AG09309 (cell line): ENCODE measurements around the gene TMEM151A.
A peak's percentile ranks its signal among the peaks of the same experiment; 100 is the strongest.

ENCODE experiments used
- DNase-seq: peaks from one replicate; pipeline ENCODE4 v3.0.0-alpha.2; 2010; ENCODE audit warnings: low read depth
- H3K4me3 ChIP-seq: 2 replicates; pipeline ENCODE4 v1.5.1; 2011; ENCODE audit warnings: mild to moderate bottlenecking, low read depth, low read length, moderate library complexity; ENCODE audit not compliant: control insufficient read depth
- TF ChIP-seq, protein P1 (sequence below): IDR thresholded peaks from 2 replicates; pipeline ENCODE4 v1.5.1; 2011; ENCODE audit warnings: mild to moderate bottlenecking, low read depth, low read length, inconsistent platforms; ENCODE audit not compliant: insufficient read depth, control insufficient read depth; ENCODE audit errors: missing control alignments

TMEM151A gene

DNA sequence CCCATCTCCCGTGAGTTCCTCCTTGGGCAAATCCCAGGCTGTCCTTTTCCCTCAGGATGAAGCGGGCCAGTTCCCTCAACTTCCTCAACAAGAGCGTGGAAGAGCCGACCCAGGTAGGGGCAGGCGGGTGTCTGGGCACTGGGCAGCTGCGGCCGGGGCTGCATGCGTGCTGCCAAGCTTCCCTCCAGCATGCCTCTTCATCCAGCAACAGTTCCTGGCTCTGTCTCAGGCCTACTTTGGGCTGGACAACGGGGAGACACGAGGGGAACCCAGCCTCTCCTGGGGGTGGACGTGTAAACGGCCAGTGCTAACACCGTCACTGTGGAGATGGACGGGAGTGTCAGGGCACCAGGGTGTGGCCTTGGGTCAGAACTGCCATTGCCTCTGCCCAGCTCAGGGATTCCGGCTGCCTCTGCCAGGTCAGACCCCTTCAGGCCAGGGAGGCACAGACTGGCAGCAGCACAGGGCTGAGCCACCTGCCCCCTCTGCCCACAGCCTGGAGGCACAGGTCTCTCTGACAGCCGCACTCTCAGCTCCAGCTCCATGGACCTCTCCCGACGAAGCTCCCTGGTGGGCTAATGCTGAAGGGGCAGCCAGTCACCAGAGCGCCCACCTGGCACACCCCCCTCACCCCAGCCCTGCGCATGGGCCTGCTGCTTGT lies 25.2 kb upstream of the TMEM151A start:
- TF ChIP-seq, protein P1, sequence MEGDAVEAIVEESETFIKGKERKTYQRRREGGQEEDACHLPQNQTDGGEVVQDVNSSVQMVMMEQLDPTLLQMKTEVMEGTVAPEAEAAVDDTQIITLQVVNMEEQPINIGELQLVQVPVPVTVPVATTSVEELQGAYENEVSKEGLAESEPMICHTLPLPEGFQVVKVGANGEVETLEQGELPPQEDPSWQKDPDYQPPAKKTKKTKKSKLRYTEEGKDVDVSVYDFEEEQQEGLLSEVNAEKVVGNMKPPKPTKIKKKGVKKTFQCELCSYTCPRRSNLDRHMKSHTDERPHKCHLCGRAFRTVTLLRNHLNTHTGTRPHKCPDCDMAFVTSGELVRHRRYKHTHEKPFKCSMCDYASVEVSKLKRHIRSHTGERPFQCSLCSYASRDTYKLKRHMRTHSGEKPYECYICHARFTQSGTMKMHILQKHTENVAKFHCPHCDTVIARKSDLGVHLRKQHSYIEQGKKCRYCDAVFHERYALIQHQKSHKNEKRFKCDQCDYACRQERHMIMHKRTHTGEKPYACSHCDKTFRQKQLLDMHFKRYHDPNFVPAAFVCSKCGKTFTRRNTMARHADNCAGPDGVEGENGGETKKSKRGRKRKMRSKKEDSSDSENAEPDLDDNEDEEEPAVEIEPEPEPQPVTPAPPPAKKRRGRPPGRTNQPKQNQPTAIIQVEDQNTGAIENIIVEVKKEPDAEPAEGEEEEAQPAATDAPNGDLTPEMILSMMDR: no peak
- DNase-seq: no peak
- H3K4me3 ChIP-seq: peak overlapping the region; percentile 67; the same call in 1 of the 2 replicates

DNA sequence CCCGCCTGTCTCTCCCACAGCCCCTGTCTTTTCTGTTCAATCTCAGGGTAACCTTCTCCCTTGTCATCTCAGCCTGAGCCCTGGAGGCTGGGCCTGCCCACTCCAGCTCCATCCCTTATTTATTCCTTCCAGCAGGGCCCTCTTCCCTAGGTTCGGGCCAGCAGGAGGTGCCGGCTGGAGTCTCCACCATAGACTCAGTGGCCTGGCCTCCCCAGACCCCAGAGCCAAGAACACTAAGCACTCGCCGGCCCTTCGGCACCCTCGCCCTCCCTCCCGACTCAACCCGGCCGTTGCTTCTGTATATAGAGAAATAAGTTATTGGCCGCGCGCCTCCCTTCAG lies 24.7 kb upstream of the TMEM151A start:
- H3K4me3 ChIP-seq: peak overlapping the region; percentile 67
- no peak for DNase-seq
- TF ChIP-seq, protein P1: no peak

DNA sequence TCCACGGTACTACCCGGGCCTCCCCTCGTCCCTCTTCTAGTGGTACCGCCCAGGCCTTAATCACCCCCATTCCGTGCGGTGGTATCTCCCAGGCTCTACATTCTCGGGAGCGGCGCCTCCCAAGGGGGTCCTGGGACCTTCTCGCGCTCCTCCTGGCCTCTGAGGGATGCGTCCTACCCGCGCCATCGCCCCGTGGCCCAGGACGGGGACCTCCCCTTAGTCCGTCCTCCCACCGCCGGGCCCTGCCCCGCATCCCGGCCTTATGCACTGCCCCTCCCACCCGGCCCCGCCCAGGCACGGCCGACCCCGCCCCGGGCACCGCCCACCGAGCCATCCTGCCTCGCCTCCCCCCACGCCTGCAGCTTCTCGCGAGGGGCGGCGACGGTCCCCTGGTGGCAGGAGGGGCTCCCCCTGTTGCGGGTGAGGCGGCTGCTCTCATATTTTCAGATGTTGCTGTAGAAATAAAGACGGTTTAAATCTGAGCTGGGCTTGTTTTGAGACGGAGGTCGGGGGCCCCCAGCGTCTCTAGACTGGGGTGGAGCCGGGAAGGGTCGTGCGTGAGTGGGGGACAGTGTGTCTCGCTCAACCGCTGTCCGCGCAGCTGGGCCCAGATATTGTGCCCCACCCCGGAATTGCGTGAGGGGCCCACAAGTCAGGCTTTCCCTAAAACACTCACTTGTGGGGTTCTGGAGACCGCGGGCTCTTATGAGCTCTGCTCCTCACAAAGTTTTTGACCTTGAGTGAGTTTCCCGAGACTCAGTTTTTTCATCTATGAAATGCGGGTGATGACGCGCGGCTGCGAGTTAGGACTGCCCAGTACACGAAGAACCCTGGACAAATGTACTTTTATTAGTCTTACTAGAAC lies 24.1 kb upstream of the TMEM151A start:
- TF ChIP-seq, protein P1: no peak
- no peak for DNase-seq
- peak overlapping the region; percentile 67 for H3K4me3 ChIP-seq

DNA sequence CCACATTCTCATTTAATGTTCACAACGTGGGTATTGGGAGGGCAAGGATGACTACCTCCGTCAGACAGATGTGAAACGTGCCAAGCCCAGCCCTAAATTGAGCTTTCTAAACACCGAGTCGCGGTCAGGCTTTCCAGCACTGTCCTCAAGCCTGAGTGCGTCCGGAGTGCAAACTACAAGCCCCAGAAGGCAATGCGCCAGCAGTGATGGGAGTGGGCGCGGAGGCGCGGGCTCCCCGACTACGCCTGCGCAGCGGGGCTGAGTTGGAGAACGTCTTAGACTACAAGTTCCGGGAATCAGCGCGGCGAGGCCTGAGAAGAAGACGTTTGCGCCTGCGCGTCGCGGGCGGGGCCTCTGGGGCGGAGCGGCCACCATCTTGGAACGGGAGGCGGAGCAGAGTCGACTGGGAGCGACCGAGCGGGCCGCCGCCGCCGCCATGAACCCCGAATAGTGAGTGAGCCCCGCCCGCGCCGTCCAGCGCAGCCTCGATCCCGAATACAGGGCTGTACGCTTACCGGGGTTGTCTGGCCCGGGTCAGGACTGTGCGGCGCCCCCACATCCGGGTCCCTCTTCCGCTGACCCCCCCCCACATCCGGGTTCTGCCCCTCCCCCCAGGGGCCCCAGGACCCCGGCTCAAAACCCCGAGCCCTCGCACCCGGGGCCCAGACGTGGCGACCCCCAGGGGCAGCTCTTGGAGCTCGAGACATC lies 23.3 kb upstream of the TMEM151A start, which contains the start of gene RAB1B:
Gene RAB1B, plus strand, starts transcription at position 396 of the 708 bp plus-strand sequence. Its CDS starts 41 bp downstream, at position 437.
- TF ChIP-seq, protein P1: no peak
- DNase-seq: peak; percentile 96
- H3K4me3 ChIP-seq: peak within 1 kb of the TSS; percentile 88

DNA sequence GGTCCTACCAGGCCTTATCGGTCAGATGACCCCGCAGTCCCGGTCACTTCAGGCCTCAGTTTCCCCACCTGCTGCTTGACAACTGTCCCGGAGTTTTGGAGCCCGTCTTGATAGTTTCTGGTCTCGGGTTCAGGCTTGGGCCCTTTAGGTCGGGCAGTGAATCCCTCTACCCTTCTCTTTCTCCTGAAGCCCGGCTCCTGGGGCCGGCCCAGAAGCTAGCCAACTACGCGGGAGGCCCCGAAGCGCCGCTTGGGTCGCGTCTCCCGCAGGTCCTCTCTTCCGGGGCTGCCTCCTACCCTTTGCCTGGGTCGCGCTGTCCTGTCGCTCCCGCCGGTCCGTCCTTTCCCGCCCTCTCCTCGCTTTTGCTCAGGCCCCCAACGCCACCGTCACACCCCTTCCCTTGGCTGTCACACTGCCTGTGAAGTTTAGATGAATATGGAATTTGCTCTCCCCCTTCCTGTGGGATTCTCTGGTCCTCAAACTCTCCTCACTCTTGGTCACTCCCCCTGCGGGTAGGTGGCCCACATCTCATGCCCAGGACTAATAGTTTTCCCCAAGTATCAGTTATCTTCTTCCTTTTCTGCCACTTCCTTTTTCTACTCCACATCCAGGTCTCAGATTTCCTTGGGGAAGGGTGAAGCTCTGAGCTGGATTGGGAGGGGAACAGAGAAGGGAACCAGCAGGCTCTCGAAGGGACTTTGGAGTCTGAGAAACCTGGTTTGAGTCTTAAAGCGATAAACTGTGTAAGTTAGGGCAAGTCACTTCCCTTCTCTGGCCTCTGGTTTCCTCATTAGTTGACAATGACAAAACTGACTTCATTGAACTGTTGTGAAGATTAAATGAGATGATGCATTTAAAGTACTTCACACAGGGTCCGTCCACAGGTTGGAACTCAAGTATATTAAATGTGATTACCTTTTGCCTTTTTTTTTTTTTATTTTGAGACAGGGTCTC lies 22.5 kb upstream of the TMEM151A start:
- no peak for DNase-seq
- TF ChIP-seq, protein P1: peak; percentile 28
- H3K4me3 ChIP-seq: peak overlapping the region; percentile 88
